ENCODE data around the gene IFRD1. TPM values are rescaled to one million over a fixed set of nuclear protein-coding genes. Genes with fewer than 3 reads are reported as not detected.
A peak's percentile ranks its signal among the peaks of the same experiment; 100 is the strongest.

IFRD1 gene
- polyA plus RNA-seq (2011; rRNA removed): 35.4 and 46.9 TPM in 2 replicates
- 14.0 and 21.4 TPM in 2 replicates for polyA minus RNA-seq (2011; rRNA and poly(A)+ RNA removed)

- peak within 1 kb of the TSS; percentile 97 for H3K4me3 ChIP-seq (ENCODE audit: low read depth, low read length)
- CTCF ChIA-PET: interaction anchor here (0.8 to 2.2 kb wide), 3 partner anchors 687 to 708 kb away, joined by 3 to 11 read pairs (median 4); no protein-coding TSS in a partner anchor
Observed at GRCh38 chr7:112449902-112450806, at the start of gene IFRD1. IFRD1 (plus strand) TSS chr7:112450460; CDS start chr7:112450689, 229 bp downstream.

GRCh38 chr7:112404321-112404720, 45.9 kb upstream of the IFRD1 start:
- ChIA-PET POLR2A (no interaction called here), CTCF (no interaction called here)
- no peak for TF ChIP-seq CTCF (IDR thresholded peaks at IDR 0.05; ENCODE audit: low read depth, low read length)
- no peak for DNase-seq (ENCODE audit: low read depth, low spot score)
- no peak overlapping the region for H3K4me3 ChIP-seq (ENCODE audit: low read depth, low read length)
- H3K27me3 ChIP-seq (ENCODE audit: control insufficient read depth, insufficient read depth, low read length): no peaks in the 10 kb centered on the region
- H3K27ac ChIP-seq (ENCODE audit: low read depth, low read length): no peak overlapping the region
- no peaks in the 10 kb centered on the region for H3K9me3 ChIP-seq (ENCODE audit: control insufficient read depth, insufficient read depth, low read length)

More at GRCh38 chr7:112449902-112450806, at the start of gene IFRD1:
- TF ChIP-seq CTCF (IDR thresholded peaks at IDR 0.05; ENCODE audit: low read depth, low read length): no peak
- H3K27ac ChIP-seq (ENCODE audit: low read depth, low read length): peak within 1 kb of the TSS; percentile 94
- peak; percentile 98 for DNase-seq (ENCODE audit: low read depth, low spot score)
- H3K9me3 ChIP-seq (ENCODE audit: control insufficient read depth, insufficient read depth, low read length): peaks cover 3% of the 10 kb centered on the region; the same call in 1 of the 2 replicates
- H3K27me3 ChIP-seq (ENCODE audit: control insufficient read depth, insufficient read depth, low read length): no peaks in the 10 kb centered on the region
- POLR2A ChIA-PET: interaction anchor here (0.6 to 1.8 kb wide), 22 partner anchors 9 to 739 kb away, joined by 3 to 20 read pairs (median 4); partner anchors contain the start of genes DOCK4 and LSMEM1

- no peaks in the 10 kb centered on the region for H3K9me3 ChIP-seq (ENCODE audit: control insufficient read depth, insufficient read depth, low read length)
- DNase-seq (ENCODE audit: low read depth, low spot score): no peak
- no peak for TF ChIP-seq CTCF (IDR thresholded peaks at IDR 0.05; ENCODE audit: low read depth, low read length)
- CTCF ChIA-PET: no interaction called here
- no peak overlapping the region for H3K27ac ChIP-seq (ENCODE audit: low read depth, low read length)
- no peaks in the 10 kb centered on the region for H3K27me3 ChIP-seq (ENCODE audit: control insufficient read depth, insufficient read depth, low read length)
- POLR2A ChIA-PET: no interaction called here
- no peak overlapping the region for H3K4me3 ChIP-seq (ENCODE audit: low read depth, low read length)
Observed at GRCh38 chr7:112405286-112405685, 45.0 kb upstream of the IFRD1 start.

GRCh38 chr7:112407261-112407660, 43.0 kb upstream of the IFRD1 start:
- no peak for TF ChIP-seq CTCF (IDR thresholded peaks at IDR 0.05; ENCODE audit: low read depth, low read length)
- no peaks in the 10 kb centered on the region for H3K9me3 ChIP-seq (ENCODE audit: control insufficient read depth, insufficient read depth, low read length)
- no peak for DNase-seq (ENCODE audit: low read depth, low spot score)
- POLR2A ChIA-PET: no interaction called here
- H3K27me3 ChIP-seq (ENCODE audit: control insufficient read depth, insufficient read depth, low read length): no peaks in the 10 kb centered on the region
- H3K27ac ChIP-seq (ENCODE audit: low read depth, low read length): no peak overlapping the region
- H3K4me3 ChIP-seq (ENCODE audit: low read depth, low read length): no peak overlapping the region
- CTCF ChIA-PET: interaction anchor here (1.5 kb wide), 1 partner anchor 655 kb away, joined by 10 read pairs; no protein-coding TSS in a partner anchor

GRCh38 chr7:112410092-112410491, 40.2 kb upstream of the IFRD1 start:
- peaks cover 7% of the 10 kb centered on the region for H3K27me3 ChIP-seq (ENCODE audit: control insufficient read depth, insufficient read depth, low read length)
- TF ChIP-seq CTCF (IDR thresholded peaks at IDR 0.05; ENCODE audit: low read depth, low read length): no peak
- DNase-seq (ENCODE audit: low read depth, low spot score): no peak
- no peak overlapping the region for H3K27ac ChIP-seq (ENCODE audit: low read depth, low read length)
- H3K9me3 ChIP-seq (ENCODE audit: control insufficient read depth, insufficient read depth, low read length): no peaks in the 10 kb centered on the region
- ChIA-PET CTCF (interaction anchor here (0.7 to 2.7 kb wide), 10 partner anchors 9 to 668 kb away, joined by 3 to 12 read pairs (median 4); no protein-coding TSS in a partner anchor), POLR2A (no interaction called here)
- no peak overlapping the region for H3K4me3 ChIP-seq (ENCODE audit: low read depth, low read length)
